IPS-NIHi11 (cell line): ENCODE results near the gene TFCP2.
A peak's percentile ranks its signal among the peaks of the same experiment; 100 is the strongest.
"Not testable (repeated sequence)": the region's sequence is repeated elsewhere in the genome, so short reads cannot be mapped to it uniquely, and the experiment has no call there.

Experiments used
- DNase-seq: peaks from one replicate; pipeline ENCODE4 v3.0.0; 2012; ENCODE audit warnings: mixed read lengths, low spot score

The TFCP2 gene

GRCh38 chr12:51082561-51083125 is 90.3 kb downstream of the TFCP2 start:
- DNase-seq = peak; percentile 66

DNA sequence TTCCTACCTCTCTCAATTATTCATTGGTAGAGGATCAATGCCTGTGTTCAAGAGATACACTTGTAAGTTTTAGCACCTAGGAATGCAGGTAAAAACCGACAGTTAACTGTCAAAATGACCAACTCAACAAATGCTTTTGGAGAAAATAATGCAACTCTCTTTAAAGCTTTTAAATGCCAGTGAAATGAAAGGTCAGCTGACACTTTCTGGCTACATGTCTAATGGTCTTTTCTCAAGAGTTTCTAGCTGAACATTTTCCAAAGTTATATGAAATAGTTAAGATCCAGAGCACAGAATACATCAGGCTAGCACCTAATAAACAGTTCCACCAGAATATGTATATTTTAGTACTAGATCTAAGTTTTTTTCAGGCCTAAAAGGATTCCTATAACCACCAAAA is 91.5 kb downstream of the TFCP2 start:
- no peak for DNase-seq

DNA sequence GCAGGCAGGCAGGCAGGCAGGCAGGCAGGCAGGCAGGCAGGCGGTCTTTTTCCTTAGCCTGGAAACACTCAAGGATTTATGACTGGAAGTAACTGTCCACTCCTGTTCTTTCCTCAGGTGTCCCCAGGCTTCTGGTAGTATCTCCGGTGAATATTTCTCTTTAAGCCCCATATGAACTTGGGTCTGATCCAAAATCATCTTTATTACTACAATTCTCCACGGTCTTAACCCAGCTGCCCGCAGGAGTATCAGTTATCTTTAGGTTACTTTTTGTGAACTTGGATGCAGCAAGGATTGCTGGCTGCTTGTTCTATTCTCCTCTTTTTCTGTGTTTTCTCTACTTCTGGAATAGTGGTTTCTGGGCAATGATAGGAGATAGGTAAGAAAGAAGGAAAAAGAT is 92.8 kb downstream of the TFCP2 start:
- no peak for DNase-seq

- not testable (repeated sequence) for DNase-seq
Measured at GRCh38 chr12:51078866-51079265, 94.1 kb downstream of the TFCP2 start.

DNA sequence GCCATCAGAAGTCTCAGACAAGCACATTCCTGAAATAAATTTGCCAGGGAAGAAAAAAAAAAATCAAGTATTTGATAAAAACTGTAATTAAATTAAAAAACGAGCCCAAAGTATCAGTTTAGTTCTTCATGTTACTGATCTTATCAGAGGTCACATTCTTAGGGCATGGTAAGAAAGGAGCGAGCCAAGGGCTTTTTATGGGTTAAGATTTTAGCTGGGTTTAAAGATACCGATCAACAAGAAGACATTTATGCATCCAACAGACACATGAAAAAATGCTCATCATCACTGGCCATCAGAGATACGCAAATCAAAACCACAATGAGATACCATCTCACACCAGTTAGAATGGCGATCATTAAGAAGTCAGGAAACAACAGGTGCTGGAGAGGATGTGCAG is 94.6 kb downstream of the TFCP2 start:
- DNase-seq = not testable (repeated sequence)

- no peak for DNase-seq
Measured at GRCh38 chr12:51077930-51078329, 95.0 kb downstream of the TFCP2 start.

- no peak for DNase-seq
Measured at GRCh38 chr12:51076236-51076930, 96.6 kb downstream of the TFCP2 start.

DNA sequence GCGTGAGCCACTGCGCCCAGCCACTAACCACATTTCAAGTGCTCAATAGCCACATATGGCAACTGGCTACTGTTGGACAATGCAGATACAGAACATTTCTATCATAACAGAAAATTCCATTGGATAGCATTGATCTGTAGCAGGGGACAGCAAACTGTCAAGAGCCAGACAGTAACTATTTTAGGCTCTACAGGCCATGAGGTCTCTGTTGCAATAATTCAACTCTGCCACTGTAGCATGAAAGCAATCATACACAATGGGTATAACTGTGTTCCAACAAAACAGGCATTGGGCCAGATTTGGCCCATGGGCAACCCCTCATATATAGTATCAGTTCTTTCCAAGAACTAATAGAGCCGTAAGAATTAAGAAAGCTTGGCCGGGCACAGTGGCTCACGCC is 97.5 kb downstream of the TFCP2 start:
- no peak for DNase-seq

DNA sequence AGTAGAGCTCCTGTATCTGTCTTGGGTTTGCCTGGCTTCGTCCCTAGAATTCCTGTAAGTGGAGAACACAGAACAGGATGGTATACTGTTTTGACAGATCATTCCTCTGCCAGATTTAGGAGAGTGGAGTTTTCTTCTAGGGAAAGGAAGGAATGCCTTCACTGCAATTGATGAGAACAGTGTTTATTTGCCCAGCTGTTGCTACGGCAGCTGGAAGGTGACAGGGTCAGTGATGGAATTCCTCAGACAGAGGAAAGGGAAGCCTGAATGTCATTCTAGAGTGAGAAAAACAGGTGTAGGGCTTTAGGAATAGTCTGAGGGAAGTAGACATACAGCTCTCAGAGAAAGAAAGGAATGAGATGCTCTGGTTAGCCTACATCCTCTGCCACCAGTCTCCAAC is 101.3 kb downstream of the TFCP2 start:
- no peak for DNase-seq

- DNase-seq = no peak
Measured at GRCh38 chr12:51070004-51070403, 102.9 kb downstream of the TFCP2 start.

- DNase-seq = no peak
Measured at GRCh38 chr12:51067771-51068170, 105.2 kb downstream of the TFCP2 start.

DNA sequence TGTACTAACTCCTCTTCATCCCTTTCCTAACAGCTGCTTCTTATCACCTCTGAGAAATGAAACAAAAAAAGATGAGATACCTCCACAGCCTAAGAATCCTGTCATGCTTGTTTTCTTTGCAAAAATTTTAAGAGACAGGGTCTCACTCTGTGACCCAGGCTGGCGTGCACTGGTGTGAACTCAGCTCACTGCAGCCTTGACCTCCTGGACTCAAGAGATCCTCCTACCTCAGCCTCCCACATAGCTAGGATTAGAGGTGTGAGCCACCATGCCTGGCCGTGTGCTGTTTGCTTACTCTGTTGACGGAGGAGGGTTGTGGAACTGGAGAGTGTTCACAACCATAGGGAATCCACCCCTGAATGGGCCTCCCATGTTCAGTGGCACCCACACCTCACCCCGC is 105.7 kb downstream of the TFCP2 start:
- DNase-seq = no peak

DNA sequence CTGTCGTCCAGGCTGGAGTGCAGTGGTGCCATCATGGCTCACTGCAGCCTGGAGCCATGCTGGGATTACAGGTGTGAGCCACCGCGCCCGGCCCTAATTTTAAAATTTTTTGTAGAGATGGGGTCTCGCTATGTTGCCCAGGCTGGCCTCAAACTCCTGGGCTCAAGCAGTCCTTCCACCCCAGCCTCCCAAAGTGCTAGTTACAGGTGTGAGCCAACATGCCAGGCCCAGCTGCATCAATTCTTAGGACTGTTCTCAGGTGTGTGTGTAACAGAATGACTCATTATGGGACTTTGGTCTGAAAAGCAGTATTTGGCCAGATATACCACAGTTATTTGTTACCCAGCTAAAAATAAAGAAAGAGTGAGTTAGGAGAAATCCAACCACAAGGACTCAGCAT is 107.4 kb downstream of the TFCP2 start:
- DNase-seq = no peak

GRCh38 chr12:51062631-51063397 is 110.1 kb downstream of the TFCP2 start:
- no peak for DNase-seq

DNA sequence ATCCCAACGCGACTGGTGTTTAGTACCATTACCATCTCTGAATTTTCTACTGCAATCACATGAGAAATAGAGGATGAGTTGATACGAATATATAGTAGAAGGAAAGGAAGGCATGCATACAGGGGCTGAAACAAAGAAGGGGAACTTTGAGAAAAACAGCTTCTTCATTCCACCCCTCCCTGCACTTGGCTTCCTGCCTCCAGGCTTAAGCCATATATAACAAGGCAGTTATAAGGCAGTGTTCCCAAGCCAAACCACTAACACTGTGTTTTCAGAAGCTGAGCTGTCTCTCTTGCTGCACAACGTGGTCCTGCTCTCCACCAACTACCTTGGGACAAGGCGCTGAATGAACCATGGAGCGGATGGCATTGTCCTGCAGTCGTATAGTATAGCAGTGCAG is 113.8 kb downstream of the TFCP2 start:
- no peak for DNase-seq

DNA sequence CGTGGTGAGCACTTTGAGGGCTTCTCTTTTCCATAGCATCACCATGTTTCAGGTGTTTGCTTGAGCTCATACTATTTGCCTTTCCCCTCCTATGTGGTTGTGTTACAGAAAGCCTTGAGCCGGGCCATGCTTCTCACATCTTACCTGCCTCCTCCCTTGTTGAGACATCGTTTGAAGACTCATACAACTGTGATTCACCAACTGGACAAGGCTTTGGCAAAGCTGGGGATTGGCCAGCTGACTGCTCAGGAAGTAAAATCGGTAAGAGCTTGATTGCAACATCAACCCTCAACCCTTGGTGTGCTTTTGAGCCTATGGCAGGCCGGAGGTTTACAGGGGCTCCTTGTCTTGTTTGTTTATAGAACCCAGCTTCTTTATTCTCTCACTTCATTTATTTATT is 116.7 kb downstream of the TFCP2 start:
- no peak for DNase-seq

- DNase-seq = no peak
Measured at GRCh38 chr12:51055060-51055459, 117.9 kb downstream of the TFCP2 start.

DNA sequence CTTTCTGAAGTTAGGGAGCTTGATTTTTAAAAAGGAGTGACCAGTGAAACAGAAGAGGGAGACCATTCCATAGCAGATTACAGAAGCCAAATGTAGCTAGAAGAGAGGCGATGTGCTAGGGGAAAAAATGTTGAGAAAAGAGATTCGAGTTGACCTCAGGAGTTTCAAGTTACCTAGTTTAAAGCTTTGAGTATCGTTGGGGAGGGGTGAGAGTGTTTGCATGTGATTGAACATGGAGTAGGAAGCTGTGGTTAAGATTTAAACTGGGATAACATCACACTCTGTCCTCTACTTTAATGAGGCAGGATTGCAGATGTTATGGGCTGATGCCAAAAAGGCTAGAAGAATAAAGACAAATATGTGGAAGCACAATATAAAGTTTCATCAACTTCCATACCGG is 121.1 kb downstream of the TFCP2 start:
- DNase-seq = no peak

DNA sequence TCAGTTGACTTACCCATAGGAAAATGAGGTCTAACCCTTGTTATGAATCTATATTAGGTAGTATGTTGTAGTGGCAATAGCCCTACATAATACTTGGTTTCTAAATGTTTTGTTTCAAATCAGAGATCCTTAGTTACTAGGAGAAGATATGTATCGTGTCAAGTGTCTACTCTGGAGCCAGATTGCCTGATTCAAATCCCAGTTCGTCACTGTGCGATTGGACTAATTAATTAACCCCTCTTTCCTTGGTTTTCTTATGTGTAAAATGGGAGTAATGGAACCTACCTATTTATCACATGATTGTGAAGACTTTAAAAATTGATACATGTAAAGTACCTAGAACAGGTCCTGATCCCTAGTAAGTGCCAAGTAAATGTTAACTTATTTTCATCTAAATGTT is 123.4 kb downstream of the TFCP2 start:
- no peak for DNase-seq

GRCh38 chr12:51048661-51049251 is 124.2 kb downstream of the TFCP2 start:
- no peak for DNase-seq

DNA sequence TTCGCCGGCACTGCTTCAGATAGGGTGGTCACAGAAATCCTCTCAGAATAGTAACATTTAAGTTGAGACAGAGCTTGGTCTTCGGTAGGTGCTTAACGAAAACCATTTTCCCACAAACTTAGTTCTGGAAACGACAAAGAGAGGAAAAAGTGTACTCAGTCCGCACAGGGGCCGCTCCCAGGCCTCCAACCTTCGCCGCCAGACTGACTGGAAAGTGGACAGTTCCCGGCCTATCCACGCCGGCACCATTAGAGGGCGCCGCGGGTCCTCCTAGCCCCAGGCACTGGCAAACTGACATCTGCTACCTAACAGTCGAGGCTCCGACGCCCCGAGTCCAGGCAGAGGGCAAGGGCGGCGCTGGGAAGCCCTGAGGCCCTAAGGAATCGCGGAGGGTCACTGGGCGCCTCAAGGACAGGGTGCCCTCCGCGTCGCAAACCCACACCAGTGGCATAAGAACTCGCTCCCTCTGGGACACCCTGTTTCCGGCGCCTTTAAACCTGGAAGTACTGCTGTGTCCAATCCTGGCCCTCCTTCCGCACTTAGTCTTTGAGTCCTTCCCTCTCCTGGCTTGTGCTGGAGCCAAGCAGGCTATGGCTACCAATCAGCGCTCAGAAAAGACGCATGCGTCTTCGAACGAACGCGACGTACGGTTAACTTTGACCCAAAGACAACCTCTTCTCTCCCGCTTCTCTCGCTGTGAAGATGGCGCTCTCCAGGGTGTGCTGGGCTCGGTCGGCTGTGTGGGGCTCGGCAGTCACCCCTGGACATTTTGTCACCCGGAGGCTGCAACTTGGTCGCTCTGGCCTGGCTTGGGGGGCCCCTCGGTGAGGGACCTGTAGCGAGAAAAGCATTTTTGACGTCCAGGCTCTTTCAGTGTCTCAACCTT is 125.0 kb downstream of the TFCP2 start, which contains the start of gene LETMD1:
LETMD1 (plus strand) TSS at position 673 of the 886 bp plus-strand sequence; CDS start at position 703, 30 bp downstream.
- peak; percentile 96 for DNase-seq
